ENCODE results near the gene CAMK4.

CAMK4 gene

GRCh38 chr5:111223787-111224560 is at the start of gene CAMK4:
CAMK4 (plus strand) TSS chr5:111224384; CDS start chr5:111224484, 100 bp downstream.
- peak; percentile 56 for DNase-seq

- DNase-seq: no peak
Observed at GRCh38 chr5:111183064-111183463, 41.1 kb upstream of the CAMK4 start.

- no peak for DNase-seq
Observed at GRCh38 chr5:111187079-111187478, 37.1 kb upstream of the CAMK4 start.

- DNase-seq: no peak
Observed at GRCh38 chr5:111194053-111194452, 30.1 kb upstream of the CAMK4 start.

GRCh38 chr5:111194925-111195324 is 29.3 kb upstream of the CAMK4 start:
- DNase-seq: no peak

GRCh38 chr5:111197523-111197922 is 26.7 kb upstream of the CAMK4 start:
- DNase-seq: no peak

GRCh38 chr5:111198281-111198966 is 25.8 kb upstream of the CAMK4 start:
- no peak for DNase-seq

GRCh38 chr5:111200828-111201227 is 23.4 kb upstream of the CAMK4 start:
- no peak for DNase-seq

GRCh38 chr5:111201705-111202104 is 22.5 kb upstream of the CAMK4 start:
- no peak for DNase-seq

GRCh38 chr5:111211341-111211740 is 12.8 kb upstream of the CAMK4 start:
- DNase-seq: no peak

- DNase-seq: no peak
Observed at GRCh38 chr5:111214052-111214742, 10.0 kb upstream of the CAMK4 start.

- DNase-seq: no peak
Observed at GRCh38 chr5:111215971-111216370, 8.2 kb upstream of the CAMK4 start.

GRCh38 chr5:111221139-111221538 is 3.0 kb upstream of the CAMK4 start:
- no peak for DNase-seq

- DNase-seq: no peak
Observed at GRCh38 chr5:111223101-111223786, 940 bp upstream of the CAMK4 start.

GRCh38 chr5:111224561-111225345 is 569 bp downstream of the CAMK4 start:
- peak; percentile 37 for DNase-seq

- no peak for DNase-seq
Observed at GRCh38 chr5:111225926-111226325, 1.7 kb downstream of the CAMK4 start.

- no peak for DNase-seq
Observed at GRCh38 chr5:111226556-111226955, 2.4 kb downstream of the CAMK4 start.

GRCh38 chr5:111227226-111227782 is 3.1 kb downstream of the CAMK4 start:
- DNase-seq: no peak

- no peak for DNase-seq
Observed at GRCh38 chr5:111227801-111228200, 3.6 kb downstream of the CAMK4 start.

- DNase-seq: no peak
Observed at GRCh38 chr5:111228520-111229220, 4.5 kb downstream of the CAMK4 start.

GRCh38 chr5:111229221-111229835 is 5.1 kb downstream of the CAMK4 start:
- no peak for DNase-seq
